Measurements from ENCODE around the gene ADGRV1. TPM values are rescaled to one million over a fixed set of nuclear protein-coding genes. Genes with fewer than 3 reads are reported as not detected.

Gene ADGRV1
- total RNA-seq, 4 donors from 2014 or later, result 1.9 to 11.3 TPM; not detected in 2

- Histone ChIP-seq H3K4me3 (no peak overlapping the region), H3K27me3 (no peaks in the 10 kb centered on the region), H3K36me3 (no peaks in the 10 kb centered on the region), H3K9me3 (no peaks in the 10 kb centered on the region), H3K4me1 (no peaks in the 10 kb centered on the region), H3K27ac (no peak overlapping the region)
- intact Hi-C loops (cut with DNase I; ENCODE audit: low total_unique reads), result no loop called here
- DNase-seq, result no peak
- no peak for TF ChIP-seq POLR2A (IDR thresholded peaks at IDR 0.05)
Measured at GRCh38 chr5:90519081-90519480, 39.5 kb upstream of the ADGRV1 start.

- no peak for TF ChIP-seq CTCF (IDR thresholded peaks at IDR 0.05)
- no peak for TF ChIP-seq POLR2A (IDR thresholded peaks at IDR 0.05)
- no peaks in the 10 kb centered on the region for H3K36me3 ChIP-seq
- intact Hi-C loops (cut with DNase I; ENCODE audit: low total_unique reads), result no loop called here
- H3K4me3 ChIP-seq, result peak overlapping the region; percentile 89 to 99
- H3K27ac ChIP-seq, result peak overlapping the region; percentile 96 to 97
- H3K4me1 ChIP-seq, result peaks cover 0 to 3% of the 10 kb centered on the region in 2 donors
- no peaks in the 10 kb centered on the region for H3K9me3 ChIP-seq
- H3K27me3 ChIP-seq, result no peaks in the 10 kb centered on the region
- peak in 1 of 2 donors; percentile 15 for DNase-seq
Measured at GRCh38 chr5:90528601-90529193, 29.9 kb upstream of the ADGRV1 start.

GRCh38 chr5:90529194-90529938, 29.2 kb upstream of the ADGRV1 start, which contains the start of gene LYSMD3:
Gene LYSMD3, minus strand, starts transcription at chr5:90529584. Its CDS starts 4,295 bp downstream, at chr5:90525289.
- no peaks in the 10 kb centered on the region for H3K27me3 ChIP-seq
- intact Hi-C loops (cut with DNase I; ENCODE audit: low total_unique reads), result no loop called here
- H3K4me1 ChIP-seq, result peaks cover 0 to 3% of the 10 kb centered on the region in 2 donors
- no peaks in the 10 kb centered on the region for H3K9me3 ChIP-seq
- TF ChIP-seq CTCF (IDR thresholded peaks at IDR 0.05) (no peak), POLR2A (IDR thresholded peaks at IDR 0.05) (peak; percentile 89 to 93)
- peak within 1 kb of the TSS; percentile 96 to 97 for H3K27ac ChIP-seq
- DNase-seq, result peak; percentile 98 to 99
- peak within 1 kb of the TSS; percentile 89 to 99 for H3K4me3 ChIP-seq
- no peaks in the 10 kb centered on the region for H3K36me3 ChIP-seq

- intact Hi-C loops (cut with DNase I; ENCODE audit: low total_unique reads), result loop anchor here (10.0 kb wide), 1 partner anchor 115 kb away; no protein-coding TSS in a partner anchor
- Histone ChIP-seq H3K9me3 (no peaks in the 10 kb centered on the region), H3K27me3 (no peaks in the 10 kb centered on the region), H3K4me1 (peaks cover 0 to 3% of the 10 kb centered on the region in 2 donors), H3K4me3 (peak overlapping the region; percentile 89 to 99), H3K27ac (peak overlapping the region; percentile 96 to 97), H3K36me3 (no peaks in the 10 kb centered on the region)
- peak; percentile 66 to 73 for DNase-seq
- peak; percentile 60 to 85 (median 69) for TF ChIP-seq CTCF (IDR thresholded peaks at IDR 0.05)
- TF ChIP-seq POLR2A (IDR thresholded peaks at IDR 0.05), result no peak
Measured at GRCh38 chr5:90529939-90530677, 28.5 kb upstream of the ADGRV1 start.

GRCh38 chr5:90530736-90531487, 27.7 kb upstream of the ADGRV1 start:
- Histone ChIP-seq H3K27ac (peak overlapping the region; percentile 96 to 97), H3K36me3 (no peaks in the 10 kb centered on the region), H3K27me3 (no peaks in the 10 kb centered on the region), H3K4me3 (peak overlapping the region in 1 of 2 donors; percentile 89), H3K4me1 (peaks cover 0 to 3% of the 10 kb centered on the region in 2 donors), H3K9me3 (no peaks in the 10 kb centered on the region)
- peak in 1 of 2 donors; percentile 25 for DNase-seq
- intact Hi-C loops (cut with DNase I; ENCODE audit: low total_unique reads), result loop anchor here (10.0 kb wide), 1 partner anchor 116 kb away; no protein-coding TSS in a partner anchor
- no peak for TF ChIP-seq CTCF (IDR thresholded peaks at IDR 0.05)
- no peak for TF ChIP-seq POLR2A (IDR thresholded peaks at IDR 0.05)
